GM21367 (cell line): Measurements from ENCODE around the gene CBR4.
"Not testable (repeated sequence)": the region's sequence is repeated elsewhere in the genome, so short reads cannot be mapped to it uniquely, and the experiment has no call there.

Source experiments
- ATAC-seq: cut with Tn5 transposase; IDR thresholded peaks from one replicate; pipeline ENCODE4 v1.9.1; 2021; ENCODE audit not compliant: unreplicated experiment

CBR4 gene

GRCh38 chr4:168995537-168996295 is 14.3 kb downstream of the CBR4 start:
- ATAC-seq = peak; percentile 71

- ATAC-seq = no peak
Observed at GRCh38 chr4:168994958-168995357, 15.1 kb downstream of the CBR4 start.

- no peak for ATAC-seq
Observed at GRCh38 chr4:168993714-168994510, 16.1 kb downstream of the CBR4 start.

GRCh38 chr4:168992952-168993482 is 17.0 kb downstream of the CBR4 start:
- ATAC-seq = not testable (repeated sequence)

- ATAC-seq = no peak
Observed at GRCh38 chr4:168981942-168982341, 28.1 kb downstream of the CBR4 start.

GRCh38 chr4:168981460-168981859 is 28.6 kb downstream of the CBR4 start:
- ATAC-seq = no peak

- ATAC-seq = no peak
Observed at GRCh38 chr4:168979338-168979737, 30.7 kb downstream of the CBR4 start.

- ATAC-seq = no peak
Observed at GRCh38 chr4:168978001-168978700, 31.9 kb downstream of the CBR4 start.

- no peak for ATAC-seq
Observed at GRCh38 chr4:168972596-168972995, 37.5 kb downstream of the CBR4 start.

GRCh38 chr4:168960716-168961115 is 49.3 kb downstream of the CBR4 start:
- ATAC-seq = no peak

GRCh38 chr4:168955674-168956073 is 54.4 kb downstream of the CBR4 start:
- ATAC-seq = no peak

- not testable (repeated sequence) for ATAC-seq
Observed at GRCh38 chr4:168952821-168953246, 57.2 kb downstream of the CBR4 start.

GRCh38 chr4:168945291-168945690 is 64.8 kb downstream of the CBR4 start:
- ATAC-seq = no peak

- no peak for ATAC-seq
Observed at GRCh38 chr4:168942985-168943384, 67.1 kb downstream of the CBR4 start.
